GM21576 (cell line): ENCODE data around the gene RASAL1.
"Not testable (repeated sequence)": the region's sequence is repeated elsewhere in the genome, so short reads cannot be mapped to it uniquely, and the experiment has no call there.

Experiments
- ATAC-seq: cut with Tn5 transposase; IDR thresholded peaks from one replicate; pipeline ENCODE4 v1.9.1; 2021; ENCODE audit warnings: mild to moderate bottlenecking, moderate library complexity; ENCODE audit not compliant: unreplicated experiment

RASAL1 gene

GRCh38 chr12:113142173-113142885 lies 6.8 kb upstream of the RASAL1 start:
- ATAC-seq: no peak

GRCh38 chr12:113141716-113142115 lies 6.2 kb upstream of the RASAL1 start:
- ATAC-seq: not testable (repeated sequence)

GRCh38 chr12:113140706-113141105 lies 5.1 kb upstream of the RASAL1 start:
- ATAC-seq: no peak

GRCh38 chr12:113138826-113139225 lies 3.3 kb upstream of the RASAL1 start:
- no peak for ATAC-seq

GRCh38 chr12:113137861-113138783 lies 2.6 kb upstream of the RASAL1 start:
- ATAC-seq: no peak

- ATAC-seq: no peak
Observed at GRCh38 chr12:113136990-113137511, 1.5 kb upstream of the RASAL1 start.

- no peak for ATAC-seq
Observed at GRCh38 chr12:113136128-113136989, 798 bp upstream of the RASAL1 start.

- no peak for ATAC-seq
Observed at GRCh38 chr12:113134521-113134951, 1.0 kb downstream of the RASAL1 start.

- ATAC-seq: no peak
Observed at GRCh38 chr12:113134071-113134470, 1.5 kb downstream of the RASAL1 start.

- ATAC-seq: no peak
Observed at GRCh38 chr12:113133666-113134065, 1.9 kb downstream of the RASAL1 start.

- no peak for ATAC-seq
Observed at GRCh38 chr12:113133036-113133435, 2.5 kb downstream of the RASAL1 start.

GRCh38 chr12:113131556-113131955 lies 4.0 kb downstream of the RASAL1 start:
- no peak for ATAC-seq

GRCh38 chr12:113130457-113131135 lies 5.0 kb downstream of the RASAL1 start:
- ATAC-seq: no peak

- ATAC-seq: no peak
Observed at GRCh38 chr12:113129664-113130456, 5.7 kb downstream of the RASAL1 start.

GRCh38 chr12:113128802-113129663 lies 6.5 kb downstream of the RASAL1 start:
- no peak for ATAC-seq

GRCh38 chr12:113127791-113128199 lies 7.8 kb downstream of the RASAL1 start:
- no peak for ATAC-seq

GRCh38 chr12:113120670-113121370 lies 14.7 kb downstream of the RASAL1 start:
- ATAC-seq: no peak
